Measurements from ENCODE around the gene JADE1. TPM values are rescaled to one million over a fixed set of nuclear protein-coding genes. Genes with fewer than 3 reads are reported as not detected.

Gene JADE1
- total RNA-seq (2014; rRNA removed; shearing (Covaris generic); ENCODE audit: low replicate concordance), result 31.5 and 43.0 TPM in 2 replicates

DNA sequence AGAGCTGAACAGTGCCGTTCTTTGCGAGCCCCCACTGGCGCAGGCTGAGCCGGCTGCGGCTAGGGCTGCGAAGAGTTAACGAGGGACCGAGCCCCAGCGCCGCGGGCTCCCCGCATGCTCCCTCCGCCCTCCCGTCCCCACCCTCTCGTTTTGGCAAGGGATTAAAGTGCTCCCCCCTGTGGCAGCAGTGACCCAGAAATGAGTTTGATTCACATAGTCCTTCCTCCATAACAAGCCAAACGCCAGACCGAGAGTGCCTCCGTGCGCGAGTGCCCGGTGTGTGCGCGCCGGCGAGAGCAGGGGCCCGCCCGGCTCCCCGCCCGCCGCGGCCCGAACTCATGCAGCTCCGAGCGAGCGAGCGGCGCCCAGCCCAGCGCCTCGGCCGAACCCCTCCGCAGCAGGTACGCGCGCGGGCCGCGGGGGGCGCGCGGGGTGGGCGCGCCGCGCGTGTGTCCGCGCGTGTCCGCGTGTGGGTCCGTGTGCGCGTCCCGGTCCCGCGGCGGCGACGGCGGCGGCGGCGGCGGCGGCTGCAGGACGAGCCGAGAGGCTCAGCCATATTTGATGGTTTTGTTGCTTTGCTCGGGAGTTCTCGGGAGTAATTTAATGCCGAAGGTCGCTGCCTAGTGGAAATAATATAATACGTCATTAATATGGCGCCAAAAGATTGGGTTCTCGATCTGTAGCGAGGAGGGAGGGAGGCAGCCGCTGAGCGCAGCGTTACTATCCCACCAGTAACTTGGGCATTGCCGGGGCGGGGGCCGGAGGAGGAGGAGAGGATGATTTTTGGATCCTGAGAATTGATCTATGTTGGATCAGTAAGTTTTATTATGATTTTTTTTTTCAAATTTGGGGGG lies at the start of gene JADE1:
Gene JADE1 (plus strand): TSS at position 224 of the 854 bp plus-strand sequence. CDS start 22,059 bp downstream, outside the sequence.
- peak within 1 kb of the TSS; percentile 96 for H3K4me3 ChIP-seq (ENCODE audit: low read length)
- peak within 1 kb of the TSS; percentile 99 for H3K4me2 ChIP-seq (ENCODE audit: low read depth, low read length, poor library complexity, severe bottlenecking)

DNA sequence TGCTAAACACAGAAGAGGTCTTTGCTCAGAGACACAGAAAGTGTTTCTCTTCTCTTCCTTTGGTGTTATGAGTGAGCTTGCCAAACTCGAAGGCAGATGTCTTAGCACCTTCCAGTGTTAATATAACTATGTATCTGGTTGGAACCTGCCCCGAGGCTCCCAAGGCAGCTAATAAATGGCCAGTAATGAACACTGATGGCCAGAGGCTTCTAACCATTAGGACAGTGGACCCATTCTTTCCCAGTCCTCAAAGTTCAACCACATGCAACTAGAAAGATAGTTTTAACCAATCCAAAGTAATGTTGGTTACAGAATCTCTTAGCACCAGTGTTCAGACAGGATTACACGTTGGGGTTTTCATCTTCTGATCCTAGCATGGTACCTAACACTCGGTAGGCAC lies 42.7 kb upstream of the JADE1 start:
- no peak for DNase-seq
- H3K27me3 ChIP-seq (ENCODE audit: low read length), result no peaks in the 10 kb centered on the region
- no peaks in the 10 kb centered on the region for H3K9me3 ChIP-seq (ENCODE audit: low read length)
- no peaks in the 10 kb centered on the region for H4K20me1 ChIP-seq (ENCODE audit: insufficient read depth, low read depth, low read length)
- H2AFZ ChIP-seq (ENCODE audit: low read length), result no peak overlapping the region
- no peaks in the 10 kb centered on the region for H3K36me3 ChIP-seq (ENCODE audit: insufficient read depth, low read length)
- H3K9ac ChIP-seq (ENCODE audit: low read length), result no peak overlapping the region
- no peak overlapping the region for H3K4me2 ChIP-seq (ENCODE audit: low read depth, low read length, poor library complexity, severe bottlenecking)
- no peak overlapping the region for H3K4me3 ChIP-seq (ENCODE audit: low read length)
- no peaks in the 10 kb centered on the region for H3K4me1 ChIP-seq (ENCODE audit: low read length)
- H3K9me2 ChIP-seq (replicated peaks; ENCODE audit: insufficient read depth, low read length), result no peaks in the 10 kb centered on the region
- no peaks in the 10 kb centered on the region for H3K79me2 ChIP-seq (ENCODE audit: low read length)
- no peak overlapping the region for H3K27ac ChIP-seq (ENCODE audit: low read length)

More for the DNA sequence above, at the start of gene JADE1:
- Histone ChIP-seq H2AFZ (ENCODE audit: low read length) (peak within 1 kb of the TSS; percentile 89), H3K9me2 (replicated peaks; ENCODE audit: insufficient read depth, low read length) (no peaks in the 10 kb centered on the region), H3K27ac (ENCODE audit: low read length) (peak within 1 kb of the TSS; percentile 100), H3K4me1 (ENCODE audit: low read length) (peaks cover 17% of the 10 kb centered on the region), H4K20me1 (ENCODE audit: insufficient read depth, low read depth, low read length) (peaks cover 6% of the 10 kb centered on the region; the same call in 1 of the 2 replicates), H3K27me3 (ENCODE audit: low read length) (no peaks in the 10 kb centered on the region), H3K79me2 (ENCODE audit: low read length) (peaks cover 32% of the 10 kb centered on the region), H3K9ac (ENCODE audit: low read length) (peak within 1 kb of the TSS; percentile 87), H3K36me3 (ENCODE audit: insufficient read depth, low read length) (peaks cover 6% of the 10 kb centered on the region; the same call in 1 of the 2 replicates), H3K9me3 (ENCODE audit: low read length) (no peaks in the 10 kb centered on the region)
- DNase-seq, result peak; percentile 98

DNA sequence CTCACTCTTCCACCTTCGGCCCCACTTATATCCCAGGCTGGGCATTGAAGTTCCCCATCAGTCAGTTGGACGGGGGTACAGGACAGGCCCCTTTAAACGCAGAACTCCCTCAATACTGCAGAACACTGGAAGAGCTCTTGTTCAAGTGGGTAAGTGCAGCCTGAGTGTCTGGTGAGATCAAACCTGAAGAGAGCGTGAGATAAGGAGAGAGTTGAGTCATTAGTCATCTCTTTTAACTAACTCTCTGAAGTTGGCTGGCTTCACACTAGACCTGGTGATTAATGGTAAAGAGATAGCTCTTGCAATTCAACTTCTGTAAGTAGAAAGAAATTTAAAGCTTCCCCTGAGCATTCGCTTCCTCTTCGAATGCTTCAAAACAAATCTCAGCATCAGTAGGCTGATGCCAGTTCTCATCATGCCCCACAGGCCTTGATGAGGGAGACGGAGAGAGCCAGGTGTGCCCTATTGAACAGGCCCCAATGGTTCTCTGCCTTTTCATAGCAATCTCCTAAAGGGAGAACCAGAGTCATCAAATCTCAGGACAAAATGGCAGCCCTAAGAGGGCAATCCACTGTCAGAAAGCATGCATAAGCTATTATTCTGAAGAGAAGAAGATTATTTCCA lies 41.0 kb upstream of the JADE1 start:
- H3K4me2 ChIP-seq (ENCODE audit: low read depth, low read length, poor library complexity, severe bottlenecking), result no peak overlapping the region

DNA sequence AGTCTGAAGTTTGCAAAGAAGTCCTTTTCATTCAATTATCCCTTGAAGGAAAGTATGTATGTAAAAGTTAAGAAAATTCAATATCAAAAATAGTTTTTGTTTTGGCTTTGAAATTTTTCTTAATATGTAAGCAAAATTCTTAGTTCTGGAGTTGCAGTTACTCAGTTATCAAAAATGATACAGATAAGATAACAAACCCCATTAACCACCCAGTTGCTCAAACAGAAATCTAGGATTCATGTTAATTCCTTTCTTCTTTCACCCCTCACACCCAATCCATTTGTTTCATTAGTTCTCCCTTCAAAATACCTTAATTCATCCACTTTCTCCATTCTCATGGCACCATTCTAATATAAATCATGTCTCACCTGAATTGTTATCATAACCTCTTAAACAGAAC lies 40.5 kb upstream of the JADE1 start:
- Histone ChIP-seq H3K79me2 (ENCODE audit: low read length) (no peaks in the 10 kb centered on the region), H4K20me1 (ENCODE audit: insufficient read depth, low read depth, low read length) (no peaks in the 10 kb centered on the region), H3K4me2 (ENCODE audit: low read depth, low read length, poor library complexity, severe bottlenecking) (no peak overlapping the region), H3K36me3 (ENCODE audit: insufficient read depth, low read length) (no peaks in the 10 kb centered on the region), H3K27ac (ENCODE audit: low read length) (no peak overlapping the region), H3K4me3 (ENCODE audit: low read length) (no peak overlapping the region), H3K4me1 (ENCODE audit: low read length) (no peaks in the 10 kb centered on the region), H3K27me3 (ENCODE audit: low read length) (no peaks in the 10 kb centered on the region), H3K9ac (ENCODE audit: low read length) (no peak overlapping the region), H2AFZ (ENCODE audit: low read length) (no peak overlapping the region), H3K9me3 (ENCODE audit: low read length) (no peaks in the 10 kb centered on the region), H3K9me2 (replicated peaks; ENCODE audit: insufficient read depth, low read length) (no peaks in the 10 kb centered on the region)
- DNase-seq, result no peak

More for the DNA sequence above, 41.0 kb upstream of the JADE1 start:
- H3K9ac ChIP-seq (ENCODE audit: low read length), result no peak overlapping the region
- no peak for DNase-seq
- H3K79me2 ChIP-seq (ENCODE audit: low read length), result no peaks in the 10 kb centered on the region
- no peaks in the 10 kb centered on the region for H3K9me2 ChIP-seq (replicated peaks; ENCODE audit: insufficient read depth, low read length)
- H4K20me1 ChIP-seq (ENCODE audit: insufficient read depth, low read depth, low read length), result no peaks in the 10 kb centered on the region
- no peak overlapping the region for H2AFZ ChIP-seq (ENCODE audit: low read length)
- H3K9me3 ChIP-seq (ENCODE audit: low read length), result no peaks in the 10 kb centered on the region
- H3K36me3 ChIP-seq (ENCODE audit: insufficient read depth, low read length), result no peaks in the 10 kb centered on the region
- no peak overlapping the region for H3K27ac ChIP-seq (ENCODE audit: low read length)
- no peaks in the 10 kb centered on the region for H3K27me3 ChIP-seq (ENCODE audit: low read length)
- H3K4me3 ChIP-seq (ENCODE audit: low read length), result no peak overlapping the region
- no peaks in the 10 kb centered on the region for H3K4me1 ChIP-seq (ENCODE audit: low read length)

DNA sequence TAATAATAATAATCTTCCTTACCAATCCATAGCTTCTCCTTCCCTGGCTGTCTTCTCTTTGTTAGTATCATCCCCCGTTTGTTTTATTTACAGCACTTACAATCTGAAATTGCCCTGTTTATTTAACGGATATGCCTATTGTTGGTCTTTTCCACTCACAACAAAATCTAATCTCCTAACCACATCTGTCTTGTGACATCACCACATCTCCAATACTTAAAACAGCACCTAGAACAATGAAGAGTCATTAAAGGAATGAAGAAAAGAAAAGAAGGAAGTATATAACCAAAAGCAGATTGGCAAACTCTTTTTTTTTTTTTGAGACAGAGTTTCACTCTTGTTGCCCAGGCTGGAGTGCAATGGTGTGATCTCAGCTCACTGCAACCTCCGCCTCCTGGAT lies 38.7 kb upstream of the JADE1 start:
- Histone ChIP-seq H3K4me2 (ENCODE audit: low read depth, low read length, poor library complexity, severe bottlenecking) (no peak overlapping the region), H2AFZ (ENCODE audit: low read length) (no peak overlapping the region), H3K27me3 (ENCODE audit: low read length) (no peaks in the 10 kb centered on the region), H4K20me1 (ENCODE audit: insufficient read depth, low read depth, low read length) (no peaks in the 10 kb centered on the region), H3K79me2 (ENCODE audit: low read length) (no peaks in the 10 kb centered on the region), H3K9me3 (ENCODE audit: low read length) (no peaks in the 10 kb centered on the region), H3K4me1 (ENCODE audit: low read length) (peaks cover 2% of the 10 kb centered on the region), H3K9me2 (replicated peaks; ENCODE audit: insufficient read depth, low read length) (no peaks in the 10 kb centered on the region), H3K27ac (ENCODE audit: low read length) (no peak overlapping the region), H3K4me3 (ENCODE audit: low read length) (no peak overlapping the region), H3K9ac (ENCODE audit: low read length) (no peak overlapping the region), H3K36me3 (ENCODE audit: insufficient read depth, low read length) (no peaks in the 10 kb centered on the region)
- DNase-seq, result no peak

DNA sequence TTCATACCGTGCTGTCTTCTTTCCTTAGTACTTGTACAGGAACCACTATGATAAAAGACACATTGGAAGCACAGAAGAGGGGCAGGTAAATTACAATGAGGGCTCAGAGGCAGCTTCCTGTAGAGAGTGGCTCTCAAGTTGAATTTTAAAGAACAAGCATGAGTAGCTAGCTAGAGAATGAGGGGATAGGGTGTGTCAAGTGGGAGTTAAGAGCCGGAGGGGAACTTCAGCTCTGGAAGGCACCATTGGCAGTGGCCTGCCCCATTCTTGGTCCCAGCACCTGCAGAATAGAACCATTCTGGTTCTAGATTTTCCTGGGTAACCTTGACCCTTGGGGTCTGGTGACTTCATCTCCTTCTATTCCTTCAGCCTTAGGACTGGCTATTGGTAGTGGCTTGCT lies 34.0 kb upstream of the JADE1 start:
- no peak for DNase-seq
- H3K79me2 ChIP-seq (ENCODE audit: low read length), result no peaks in the 10 kb centered on the region
- H3K9me2 ChIP-seq (replicated peaks; ENCODE audit: insufficient read depth, low read length), result no peaks in the 10 kb centered on the region
- H4K20me1 ChIP-seq (ENCODE audit: insufficient read depth, low read depth, low read length), result no peaks in the 10 kb centered on the region
- H3K4me3 ChIP-seq (ENCODE audit: low read length), result no peak overlapping the region
- H3K4me2 ChIP-seq (ENCODE audit: low read depth, low read length, poor library complexity, severe bottlenecking), result no peak overlapping the region
- no peak overlapping the region for H2AFZ ChIP-seq (ENCODE audit: low read length)
- H3K9me3 ChIP-seq (ENCODE audit: low read length), result no peaks in the 10 kb centered on the region
- no peak overlapping the region for H3K9ac ChIP-seq (ENCODE audit: low read length)
- no peaks in the 10 kb centered on the region for H3K36me3 ChIP-seq (ENCODE audit: insufficient read depth, low read length)
- no peak overlapping the region for H3K27ac ChIP-seq (ENCODE audit: low read length)
- H3K27me3 ChIP-seq (ENCODE audit: low read length), result no peaks in the 10 kb centered on the region
- H3K4me1 ChIP-seq (ENCODE audit: low read length), result peaks cover 6% of the 10 kb centered on the region

DNA sequence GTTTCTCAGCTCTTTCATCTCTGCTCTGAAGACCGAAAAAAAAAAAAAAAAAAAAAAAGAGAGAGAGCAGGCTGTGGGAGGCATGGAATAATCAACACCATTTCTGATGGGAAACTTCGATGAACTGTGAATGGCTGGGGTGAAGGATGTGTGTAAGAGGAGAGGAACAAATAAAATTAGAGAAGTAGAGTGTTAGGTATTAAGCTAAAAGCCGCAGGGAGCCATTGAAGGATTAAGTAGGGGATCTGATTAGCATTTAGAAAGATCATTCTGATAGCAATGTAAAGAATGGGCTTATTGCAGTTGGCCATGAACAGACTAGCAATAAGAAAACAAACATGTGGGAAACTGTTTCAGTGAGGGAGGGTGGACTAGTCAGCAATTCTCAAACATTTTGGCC lies 33.6 kb upstream of the JADE1 start:
- H2AFZ ChIP-seq (ENCODE audit: low read length), result no peak overlapping the region
- no peaks in the 10 kb centered on the region for H3K9me2 ChIP-seq (replicated peaks; ENCODE audit: insufficient read depth, low read length)
- H4K20me1 ChIP-seq (ENCODE audit: insufficient read depth, low read depth, low read length), result no peaks in the 10 kb centered on the region
- H3K4me1 ChIP-seq (ENCODE audit: low read length), result peaks cover 6% of the 10 kb centered on the region
- H3K4me2 ChIP-seq (ENCODE audit: low read depth, low read length, poor library complexity, severe bottlenecking), result no peak overlapping the region
- no peak overlapping the region for H3K9ac ChIP-seq (ENCODE audit: low read length)
- H3K27ac ChIP-seq (ENCODE audit: low read length), result no peak overlapping the region
- no peaks in the 10 kb centered on the region for H3K9me3 ChIP-seq (ENCODE audit: low read length)
- H3K4me3 ChIP-seq (ENCODE audit: low read length), result no peak overlapping the region
- no peaks in the 10 kb centered on the region for H3K36me3 ChIP-seq (ENCODE audit: insufficient read depth, low read length)
- no peaks in the 10 kb centered on the region for H3K79me2 ChIP-seq (ENCODE audit: low read length)
- DNase-seq, result no peak
- no peaks in the 10 kb centered on the region for H3K27me3 ChIP-seq (ENCODE audit: low read length)

DNA sequence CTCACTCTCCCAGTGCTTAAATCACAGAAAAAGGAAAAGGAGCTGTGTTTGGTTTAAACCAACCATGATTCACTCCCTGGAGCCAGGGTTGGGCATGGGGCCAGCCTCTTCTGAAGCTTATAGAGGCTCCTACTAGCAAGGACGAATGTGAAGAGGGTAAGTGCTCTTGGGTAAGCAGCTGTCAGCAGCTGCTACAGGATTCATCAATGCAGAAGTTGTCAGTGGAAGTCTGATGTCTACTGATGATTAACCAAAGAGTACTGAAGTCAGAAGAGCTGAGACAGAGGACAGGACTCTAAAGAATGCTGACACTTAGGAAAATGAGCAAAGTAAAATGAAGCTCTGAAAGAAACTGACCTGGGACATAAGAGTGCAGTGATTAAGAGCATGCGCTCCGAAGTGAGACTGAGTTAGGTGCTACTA lies 32.7 kb upstream of the JADE1 start:
- Histone ChIP-seq H3K9ac (ENCODE audit: low read length) (no peak overlapping the region), H3K36me3 (ENCODE audit: insufficient read depth, low read length) (no peaks in the 10 kb centered on the region), H2AFZ (ENCODE audit: low read length) (no peak overlapping the region), H3K79me2 (ENCODE audit: low read length) (no peaks in the 10 kb centered on the region), H3K4me3 (ENCODE audit: low read length) (no peak overlapping the region), H3K4me1 (ENCODE audit: low read length) (peaks cover 6% of the 10 kb centered on the region), H4K20me1 (ENCODE audit: insufficient read depth, low read depth, low read length) (no peaks in the 10 kb centered on the region), H3K4me2 (ENCODE audit: low read depth, low read length, poor library complexity, severe bottlenecking) (no peak overlapping the region), H3K9me3 (ENCODE audit: low read length) (no peaks in the 10 kb centered on the region), H3K9me2 (replicated peaks; ENCODE audit: insufficient read depth, low read length) (no peaks in the 10 kb centered on the region), H3K27me3 (ENCODE audit: low read length) (no peaks in the 10 kb centered on the region), H3K27ac (ENCODE audit: low read length) (no peak overlapping the region)
- DNase-seq, result no peak
